ENCODE data around the gene OR1A1. TPM values are rescaled to one million over a fixed set of nuclear protein-coding genes. Genes with fewer than 3 reads are reported as not detected.

Gene OR1A1, protein sequence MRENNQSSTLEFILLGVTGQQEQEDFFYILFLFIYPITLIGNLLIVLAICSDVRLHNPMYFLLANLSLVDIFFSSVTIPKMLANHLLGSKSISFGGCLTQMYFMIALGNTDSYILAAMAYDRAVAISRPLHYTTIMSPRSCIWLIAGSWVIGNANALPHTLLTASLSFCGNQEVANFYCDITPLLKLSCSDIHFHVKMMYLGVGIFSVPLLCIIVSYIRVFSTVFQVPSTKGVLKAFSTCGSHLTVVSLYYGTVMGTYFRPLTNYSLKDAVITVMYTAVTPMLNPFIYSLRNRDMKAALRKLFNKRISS
- not detected in 2 replicates for total RNA-seq

DNA sequence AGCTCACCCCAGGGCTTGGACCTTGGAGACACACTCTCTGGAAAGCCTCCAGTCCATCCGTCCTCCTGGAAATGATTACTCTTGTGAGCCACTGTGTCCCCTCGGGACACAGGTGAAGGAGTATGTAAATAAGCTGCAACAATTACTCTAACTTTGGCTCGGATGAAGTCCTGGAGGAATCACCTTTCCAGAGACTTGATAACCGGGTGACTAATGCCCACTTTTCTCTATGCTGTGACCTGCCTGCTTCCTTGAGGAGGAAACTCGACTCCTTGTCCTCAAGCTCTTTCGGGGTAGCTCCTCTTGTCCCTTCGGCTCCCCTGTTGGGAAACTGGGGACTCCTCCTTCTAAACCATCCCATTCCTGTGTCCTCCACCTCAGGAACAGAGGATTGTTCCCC is at the start of gene OR1A1:
Gene OR1A1, plus strand, starts transcription at position 301 of the 400 bp plus-strand sequence. CDS start 7,954 bp downstream, outside the sequence.

DNA sequence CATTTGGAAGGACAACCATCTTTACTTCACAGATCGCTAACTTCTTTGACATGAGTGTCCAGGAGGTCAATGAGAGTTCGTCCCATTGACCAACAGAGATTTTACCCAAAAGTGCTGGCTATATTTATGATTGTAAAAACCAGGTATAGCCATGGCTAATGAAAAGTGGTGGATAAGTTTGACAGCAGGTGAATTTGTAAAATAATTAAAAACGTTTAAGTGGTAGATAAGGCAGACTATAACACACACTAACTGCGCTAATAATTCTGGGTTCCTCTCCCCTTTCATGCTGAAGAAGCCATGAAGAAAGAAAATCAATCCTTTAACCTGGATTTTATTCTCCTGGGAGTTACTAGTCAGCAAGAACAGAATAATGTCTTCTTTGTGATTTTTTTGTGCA is 10.2 kb upstream of the OR1A1 start, which contains the start of gene OR1A2:
Gene OR1A2, plus strand, starts transcription at position 301 of the 400 bp plus-strand sequence. Its CDS starts 0 bp downstream, at position 301.

Other genes with a start within 250 kb of the OR1A1 start
- not detected in 2 replicates for gene OR1D5, start 144.1 kb upstream of the OR1A1 start, total RNA-seq
- gene OR1D2, start 103.2 kb upstream of the OR1A1 start, total RNA-seq = not detected in 2 replicates
- gene OR1G1, start 80.1 kb upstream of the OR1A1 start, total RNA-seq = not detected in 2 replicates
- gene OR1A2, start 10.1 kb upstream of the OR1A1 start, total RNA-seq = not detected in 2 replicates
- under 0.01 TPM in 1 of 2 replicates, not detected in the other for gene OR3A1, start 90.7 kb downstream of the OR1A1 start, total RNA-seq
- under 0.01 TPM in 1 of 2 replicates, not detected in the other for gene OR3A2, start 178.6 kb downstream of the OR1A1 start, total RNA-seq
- gene OR1E1, start 190.7 kb downstream of the OR1A1 start, total RNA-seq = not detected in 2 replicates
- gene OR3A3, start 203.7 kb downstream of the OR1A1 start, total RNA-seq = not detected in 2 replicates
- not detected in 2 replicates for gene OR1E2, start 226.2 kb downstream of the OR1A1 start, total RNA-seq

Data from epithelial cell of umbilical artery (primary cell).